HG03064 (cell line): ENCODE measurements around the gene CDHR5.
"Not testable (repeated sequence)": the region's sequence is repeated elsewhere in the genome, so short reads cannot be mapped to it uniquely, and the experiment has no call there.

Experiments used
- ATAC-seq: cut with Tn5 transposase; IDR thresholded peaks from one replicate; pipeline ENCODE4 v1.9.1; 2021; ENCODE audit warnings: low read depth; ENCODE audit not compliant: unreplicated experiment

CDHR5 gene

DNA sequence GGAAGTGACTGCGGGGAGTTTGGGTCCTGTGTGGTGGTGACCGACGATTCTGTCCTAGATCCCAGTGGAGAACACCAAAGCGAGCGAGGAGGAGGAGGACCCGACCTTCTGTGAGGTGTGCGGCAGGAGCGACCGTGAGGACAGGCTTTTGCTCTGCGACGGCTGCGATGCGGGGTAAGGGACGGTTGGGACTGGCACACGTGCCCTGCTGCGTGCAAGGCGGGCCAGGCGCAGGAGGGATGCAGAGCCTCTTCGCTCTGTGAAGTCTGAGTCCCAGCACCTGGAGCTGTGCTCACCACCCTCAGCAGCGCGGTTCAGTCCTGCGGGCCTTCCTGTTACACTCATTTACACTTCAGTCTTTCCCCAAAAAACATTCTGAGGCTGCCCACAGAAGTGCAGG, 32.3 kb downstream of the CDHR5 start:
- no peak for ATAC-seq

DNA sequence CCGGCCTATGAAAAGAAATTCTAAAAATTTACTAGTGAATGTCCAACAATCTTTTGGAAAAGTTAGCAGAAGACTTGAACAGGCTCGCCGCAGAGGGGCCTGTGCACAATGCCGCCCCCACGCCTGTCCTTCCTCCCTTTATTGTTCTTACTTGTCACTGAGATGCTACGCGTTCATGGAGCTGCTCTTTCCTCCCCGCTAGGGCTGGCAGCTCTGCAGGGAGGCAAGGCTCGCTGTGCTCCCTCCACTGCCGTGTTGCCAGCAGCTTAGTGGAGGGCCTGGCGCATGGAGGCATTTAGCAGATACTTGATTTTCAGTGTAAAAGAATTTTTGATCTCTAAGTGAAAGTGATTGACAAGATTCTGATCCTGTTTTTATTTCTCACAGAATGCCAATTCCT, 33.8 kb downstream of the CDHR5 start:
- no peak for ATAC-seq

DNA sequence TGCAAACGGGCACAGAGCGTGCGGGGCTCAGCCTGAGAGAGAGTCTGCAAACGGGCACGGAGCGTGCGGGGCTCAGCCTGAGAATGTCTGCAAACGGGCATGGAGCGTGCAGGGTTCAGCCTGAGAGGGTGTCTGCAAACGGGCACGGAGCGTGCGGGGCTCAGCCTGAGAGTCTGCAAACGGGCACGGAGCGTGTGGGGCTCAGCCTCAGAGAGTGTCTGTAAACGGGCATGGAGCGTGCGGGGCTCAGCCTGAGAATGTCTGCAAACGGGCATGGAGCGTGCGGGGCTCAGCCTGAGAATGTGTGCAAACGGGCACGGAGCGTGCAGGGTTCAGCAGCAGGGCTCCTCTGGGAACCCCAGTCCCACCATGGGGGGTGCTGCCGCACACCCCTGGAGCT, 35.0 kb downstream of the CDHR5 start:
- ATAC-seq = no peak

GRCh38 chr11:587978-588380, 36.8 kb downstream of the CDHR5 start:
- no peak for ATAC-seq

DNA sequence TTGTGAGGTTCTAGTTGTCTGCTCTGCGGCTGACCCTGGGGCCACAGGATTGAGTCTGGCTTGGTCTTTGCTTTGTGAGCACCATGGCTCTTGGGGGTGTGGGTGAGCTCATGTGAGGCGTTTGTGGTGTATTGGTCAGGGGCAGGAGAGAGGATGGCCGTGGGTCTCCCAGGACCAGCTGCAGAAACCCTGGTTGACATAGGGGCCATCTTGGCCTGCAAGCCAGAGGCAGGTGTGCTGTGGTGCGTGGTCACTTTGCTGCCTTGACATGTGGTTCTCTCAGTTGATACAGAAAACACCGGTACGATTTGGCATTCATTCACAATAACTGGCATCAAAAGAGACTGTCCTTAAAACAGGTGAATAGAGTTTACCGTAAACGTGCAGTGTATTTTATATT, 37.2 kb downstream of the CDHR5 start:
- no peak for ATAC-seq

DNA sequence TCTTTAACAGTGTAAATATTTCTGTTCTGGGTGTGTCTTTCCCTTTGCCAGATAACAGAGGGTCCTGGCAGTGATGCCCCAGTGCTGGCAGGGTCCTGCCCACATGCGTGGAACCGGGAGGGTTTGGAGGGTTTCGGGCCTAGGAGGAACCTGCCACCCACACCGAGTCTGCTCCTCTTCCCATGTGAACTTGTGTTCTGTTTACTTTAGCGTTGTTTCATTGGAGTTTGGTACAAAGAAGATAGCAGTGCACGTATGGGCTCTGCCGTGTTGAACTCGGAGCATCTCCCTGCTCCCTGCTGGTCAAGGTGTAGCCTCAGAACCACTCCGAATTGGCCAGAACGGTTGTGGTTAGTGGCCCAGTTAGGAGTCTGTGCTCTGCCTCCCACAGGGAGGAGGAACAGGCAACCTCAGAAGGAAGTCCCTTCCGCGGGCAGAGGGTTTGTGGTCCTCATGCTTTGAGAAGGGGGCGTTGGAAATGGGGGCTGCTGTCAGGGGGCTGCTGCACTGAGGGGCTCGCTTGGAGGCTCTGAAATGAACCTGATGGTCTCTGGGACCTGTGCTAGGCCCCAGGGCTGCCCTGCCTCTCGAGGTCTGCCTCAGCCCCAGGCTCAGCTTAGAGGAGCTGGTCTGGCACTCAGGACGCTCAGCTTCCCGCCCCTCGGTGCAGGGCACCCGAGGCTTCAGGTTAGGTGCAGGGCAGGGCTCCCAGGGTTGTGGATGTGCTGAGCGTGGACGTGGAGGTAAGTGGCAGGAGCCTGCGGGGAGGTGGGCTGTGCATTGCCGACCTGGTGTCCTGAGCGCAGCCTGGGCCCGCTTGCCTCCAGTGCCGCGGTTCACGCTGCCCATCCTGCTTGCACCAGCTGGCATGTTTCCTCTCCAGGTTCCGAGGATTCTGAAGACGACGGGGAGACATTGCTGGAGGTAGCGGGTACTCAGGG, 38.1 kb downstream of the CDHR5 start:
- no peak for ATAC-seq

- ATAC-seq = no peak
Measured at GRCh38 chr11:584287-584686, 40.5 kb downstream of the CDHR5 start.

DNA sequence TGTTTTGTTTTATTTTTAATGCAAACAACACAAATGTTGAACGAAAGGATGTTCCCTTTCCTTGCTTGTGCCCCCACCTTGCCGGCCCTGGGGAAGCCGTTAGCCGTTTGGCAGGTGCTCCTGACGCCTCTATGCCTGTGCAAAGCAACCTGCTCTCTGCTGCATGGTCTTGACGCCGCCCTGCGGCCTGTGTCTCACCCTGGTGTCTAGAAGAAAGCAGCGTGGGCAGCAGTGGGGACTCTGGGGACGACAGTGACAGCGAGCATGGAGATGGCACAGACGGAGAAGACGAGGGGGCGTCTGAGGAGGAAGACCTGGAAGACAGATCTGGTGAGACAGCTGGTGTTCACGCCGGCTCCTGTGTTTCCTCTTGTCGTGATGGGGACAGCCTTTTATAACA, 43.0 kb downstream of the CDHR5 start:
- ATAC-seq = no peak

DNA sequence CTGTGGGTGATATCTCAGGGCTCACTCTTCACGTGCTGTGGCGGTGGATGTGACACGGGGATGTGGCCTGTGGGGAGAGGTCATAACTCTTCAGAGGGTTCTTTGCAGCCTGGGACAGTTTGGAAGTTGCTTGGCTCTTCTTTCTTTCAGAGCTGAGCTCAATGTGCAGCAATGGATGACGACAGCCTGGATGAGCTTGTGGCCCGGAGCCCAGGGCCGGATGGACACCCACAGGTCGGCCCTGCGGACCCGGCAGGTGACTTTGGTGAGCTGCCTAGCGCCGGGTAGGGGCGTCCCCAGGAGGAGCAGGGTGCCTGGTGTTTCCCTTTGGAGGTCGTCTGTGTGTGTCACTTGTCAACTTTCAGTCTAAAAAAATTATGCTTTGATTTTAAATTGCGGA, 43.4 kb downstream of the CDHR5 start:
- no peak for ATAC-seq

- ATAC-seq = no peak
Measured at GRCh38 chr11:579830-580601, 44.7 kb downstream of the CDHR5 start.

GRCh38 chr11:578276-579035, 46.3 kb downstream of the CDHR5 start:
- no peak for ATAC-seq

DNA sequence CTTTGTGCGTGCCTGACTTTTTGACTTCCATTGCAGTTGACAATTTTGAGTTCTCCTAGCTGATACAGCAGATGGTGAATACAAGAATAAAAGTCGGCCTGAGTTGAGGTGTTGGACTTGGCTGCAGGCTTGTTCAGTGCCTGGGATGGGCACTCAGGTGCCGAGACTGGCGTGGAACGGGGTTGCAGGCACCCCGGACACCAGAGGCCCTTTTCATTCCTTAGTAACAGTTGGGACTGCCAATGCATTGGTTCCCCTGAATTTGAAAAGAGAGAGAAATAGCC, 47.2 kb downstream of the CDHR5 start:
- no peak for ATAC-seq

DNA sequence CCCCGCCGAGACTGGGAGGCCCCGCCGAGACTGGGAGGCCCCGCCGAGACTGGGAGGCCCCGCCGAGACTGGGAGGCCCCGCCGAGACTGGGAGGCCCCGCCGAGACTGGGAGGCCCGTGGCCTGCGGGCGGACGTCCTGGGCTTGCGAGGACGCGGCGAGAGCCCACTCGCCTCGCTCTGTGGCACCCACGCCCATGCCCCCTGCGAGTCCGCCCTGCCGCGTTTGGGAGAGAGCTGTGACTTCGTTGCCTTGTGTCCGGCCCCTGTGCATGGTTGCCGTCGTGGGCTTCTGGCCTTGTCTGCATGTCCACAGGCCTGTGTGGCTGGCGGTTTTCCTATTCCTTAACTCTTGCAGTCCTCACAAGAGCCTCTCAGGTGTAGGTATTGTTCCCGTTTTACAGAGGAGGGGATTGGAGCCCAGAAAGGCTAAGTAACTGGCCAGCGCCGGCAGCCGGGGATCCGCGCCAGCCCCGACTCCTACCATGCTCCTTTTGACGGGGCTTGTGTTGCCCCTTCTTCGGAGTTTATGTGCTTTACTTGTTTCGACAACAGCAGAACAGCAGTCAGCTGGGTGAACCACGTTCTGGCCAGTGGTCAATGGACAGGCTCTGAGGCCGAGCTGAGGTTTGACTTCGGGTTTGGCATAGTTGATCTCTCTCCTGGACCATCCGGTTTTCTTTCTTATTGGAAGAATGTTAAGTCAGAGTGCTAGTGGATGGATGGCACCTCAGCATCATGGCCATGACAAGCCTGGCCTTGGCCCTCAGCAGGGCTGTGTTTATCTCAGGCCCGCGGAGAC, 47.7 kb downstream of the CDHR5 start:
- ATAC-seq = no peak

- ATAC-seq = peak; percentile 70
Measured at GRCh38 chr11:575996-576768, 48.6 kb downstream of the CDHR5 start, which contains the start of gene PHRF1. Gene PHRF1 (plus strand): TSS chr11:576470. CDS start chr11:581513, 5,043 bp downstream.

GRCh38 chr11:575313-575995, 49.3 kb downstream of the CDHR5 start:
- ATAC-seq = no peak

DNA sequence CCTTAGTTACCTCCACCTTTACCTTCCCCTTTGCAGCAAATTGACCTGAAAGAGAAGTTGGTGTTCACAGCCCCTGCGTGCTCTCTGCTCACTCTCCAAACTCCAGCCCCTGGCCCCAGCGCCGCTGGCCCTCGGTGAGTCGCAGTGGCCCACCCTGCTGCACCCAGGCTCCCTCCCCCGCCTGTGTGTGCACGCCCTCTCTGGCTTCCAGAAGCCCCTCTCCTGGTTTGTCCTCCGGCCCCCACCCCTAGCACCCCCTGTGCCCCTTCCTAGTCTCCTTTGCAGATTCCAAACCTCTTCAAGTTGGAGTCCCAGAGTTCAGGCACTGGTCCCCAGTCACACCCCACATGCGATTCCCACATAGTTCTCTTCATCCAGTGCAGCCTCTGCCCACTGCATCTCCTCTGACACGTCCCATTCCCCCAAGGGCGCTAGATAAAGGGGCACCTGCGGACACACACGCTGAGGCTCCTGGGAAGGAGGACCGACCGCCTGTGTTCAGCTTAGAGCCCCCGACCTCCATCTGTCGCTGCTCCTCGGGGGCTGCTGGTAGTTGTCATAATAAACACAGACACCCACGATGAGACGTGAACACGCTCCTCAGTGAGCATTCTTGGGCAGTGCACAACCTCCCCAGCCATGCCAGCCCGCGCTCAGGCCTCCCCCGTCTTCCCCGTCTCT, 50.0 kb downstream of the CDHR5 start:
- ATAC-seq = no peak

- ATAC-seq = not testable (repeated sequence)
Measured at GRCh38 chr11:574031-574570, 50.7 kb downstream of the CDHR5 start.

DNA sequence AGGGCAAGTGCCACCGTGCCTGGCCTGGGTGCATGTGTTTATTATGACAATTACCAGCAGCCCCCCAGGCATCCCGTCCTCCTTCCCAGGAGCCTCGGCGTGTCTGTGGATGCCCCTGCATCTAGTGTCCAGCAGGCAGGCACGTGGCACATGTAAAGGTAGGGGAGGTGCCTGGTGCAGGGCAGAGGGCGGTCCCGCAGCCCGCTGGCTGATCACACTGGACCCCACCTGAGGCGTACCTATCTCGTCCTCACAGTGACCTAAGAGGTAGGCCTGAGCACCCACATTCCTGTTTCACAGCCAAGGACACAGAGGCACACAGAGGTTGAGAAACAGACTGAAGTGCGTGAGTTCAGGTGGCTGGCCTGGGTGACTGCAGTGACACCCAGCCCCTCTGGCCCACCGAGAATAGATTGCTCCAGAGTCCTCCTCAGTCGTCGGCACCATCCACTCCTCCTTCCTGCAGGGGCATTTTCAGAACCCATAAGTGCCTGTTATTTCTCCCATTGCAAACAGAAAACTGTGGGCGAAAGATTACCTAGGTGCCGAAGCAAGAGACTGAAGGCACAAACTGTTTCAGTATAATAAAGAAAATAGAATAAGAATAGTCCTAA, 51.5 kb downstream of the CDHR5 start:
- no peak for ATAC-seq
